HepG2 (cell line): ENCODE measurements around the gene SLC25A23. TPM values are rescaled to one million over a fixed set of nuclear protein-coding genes. Genes with fewer than 3 reads are reported as not detected.

ENCODE experiments used
- ATF7 ChIP-seq, 2 experiments: fragments of 450-650 bp in 1 of 2; sonication (generic) in 1 of 2; formaldehyde crosslinking in 1 of 2; IDR thresholded peaks; 2 replicates each; pipeline versions ENCODE4 v1.4.0 to v1.6.1; 2016 to 2020; ENCODE audit warnings: antibody characterized with exemption in 1 of 2, mild to moderate bottlenecking in 1 of 2, missing genetic modification reagents in 1 of 2
- HNRNPH1 ChIP-seq: fragments of 200-400 bp; formaldehyde crosslinking; optimal IDR thresholded peaks from 2 replicates; pipeline ENCODE3; 2017; ENCODE audit warnings: mild to moderate bottlenecking, low read depth, low read length
- KLF13 ChIP-seq: sonication (generic); formaldehyde crosslinking; IDR thresholded peaks from 2 replicates; pipeline ENCODE4 v1.4.0; 2020; ENCODE audit warnings: mild to moderate bottlenecking, missing genetic modification reagents
- MAFG ChIP-seq: sonication (generic); formaldehyde crosslinking; IDR thresholded peaks from 2 replicates; pipeline ENCODE4 v1.5.1; 2020; ENCODE audit warnings: mild to moderate bottlenecking, missing genetic modification reagents
- MIXL1 ChIP-seq: IDR thresholded peaks from 2 replicates; pipeline ENCODE4 v1.6.1; 2016
- NONO ChIP-seq, 2 experiments: fragments of 450-650 bp in 1 of 2; sonication (generic) in 1 of 2; formaldehyde crosslinking in 1 of 2; IDR thresholded peaks in 1 of 2; conservative IDR thresholded peaks in 1 of 2; 2 replicates each; pipeline versions ENCODE4 v1.6.1 to v1.8.0; 2017 to 2022; ENCODE audit warnings: mild to moderate bottlenecking in 1 of 2, missing genetic modification reagents in 1 of 2, moderate library complexity in 1 of 2
- PTBP1 ChIP-seq: fragments of 200-400 bp; formaldehyde crosslinking; IDR thresholded peaks from 2 replicates; pipeline ENCODE4 v1.6.1; 2018; ENCODE audit warnings: low read length, low read depth; ENCODE audit not compliant: poor library complexity, severe bottlenecking
- YEATS2 ChIP-seq: sonication (generic); formaldehyde crosslinking; IDR thresholded peaks from 2 replicates; pipeline ENCODE4 v1.4.0; 2020; ENCODE audit warnings: missing genetic modification reagents, borderline replicate concordance
- YEATS4 ChIP-seq: sonication (generic); formaldehyde crosslinking; IDR thresholded peaks from 2 replicates; pipeline ENCODE4 v1.4.0; 2020; ENCODE audit warnings: missing genetic modification reagents, borderline replicate concordance
- ZBTB7B ChIP-seq: sonication (generic); formaldehyde crosslinking; IDR thresholded peaks from 2 replicates; pipeline ENCODE4 v1.4.0; 2020; ENCODE audit warnings: missing genetic modification reagents
- ZNF672 ChIP-seq: sonication (generic); formaldehyde crosslinking; IDR thresholded peaks from 2 replicates; pipeline ENCODE4 v1.8.1; 2022; ENCODE audit warnings: missing genetic modification reagents
- ZSCAN22 ChIP-seq: sonication (generic); formaldehyde crosslinking; IDR thresholded peaks from 2 replicates; pipeline ENCODE4 v1.4.0; 2020; ENCODE audit warnings: mild to moderate bottlenecking, missing genetic modification reagents
- polyA plus RNA-seq, 8 experiments: library from polyadenylated mRNA; depleted of rRNA in 3 of 8; stranded (reverse) in 7 of 8; unstranded in 1 of 8; fragments of >200 nt; fragmentation: Illumina TruSeq in 4 of 8; extraction: Trizol in 4 of 8; gene quantifications; 2 replicates each; pipeline versions ENCODE4 v1.2.1 to v1.2.3, GENCODE V29; 2011 to 2016; ENCODE audit warnings: low read depth in 4 of 8, missing spikeins in 1 of 8, mixed read lengths in 1 of 8; ENCODE audit not compliant: insufficient read depth in 1 of 8
- total RNA-seq, 5 experiments: library from RNA; depleted of rRNA; stranded (reverse); fragments of >200 nt; fragmentation: Illumina TruSeq; extraction: Trizol; gene quantifications; 2 replicates each; pipeline ENCODE4 v1.2.3, GENCODE V29; 2016; ENCODE audit warnings: low read depth in 1 of 5
- TF ChIP-seq, protein P1 (sequence below): sonication (generic); formaldehyde crosslinking; conservative IDR thresholded peaks from 2 replicates; pipeline ENCODE4 v1.8.0; 2022; ENCODE audit warnings: missing genetic modification reagents
- TF ChIP-seq, protein P2 (sequence below): sonication (generic); formaldehyde crosslinking; IDR thresholded peaks from 2 replicates; pipeline ENCODE4 v1.9.0; 2021; ENCODE audit warnings: mild to moderate bottlenecking, missing genetic modification reagents
- TF ChIP-seq, protein P3 (sequence below): IDR thresholded peaks from 2 replicates; pipeline ENCODE4 v1.6.1; 2016; ENCODE audit warnings: low read depth, control low read depth
- TF ChIP-seq, protein P4 (sequence below): IDR thresholded peaks from 2 replicates; pipeline ENCODE4 v1.6.1; 2016; ENCODE audit warnings: missing genetic modification reagents, missing compliant biosample characterization
- TF ChIP-seq, protein P5 (sequence below): sonication (generic); formaldehyde crosslinking; IDR thresholded peaks from 2 replicates; pipeline ENCODE4 v1.4.0; 2020; ENCODE audit warnings: missing genetic modification reagents

Gene SLC25A23
- total and polyA plus RNA-seq, 2 of the 13 experiments (the other 11 are each of a cell fraction or from before 2014, with no cell fraction given): 12.4 to 15.2 TPM

DNA sequence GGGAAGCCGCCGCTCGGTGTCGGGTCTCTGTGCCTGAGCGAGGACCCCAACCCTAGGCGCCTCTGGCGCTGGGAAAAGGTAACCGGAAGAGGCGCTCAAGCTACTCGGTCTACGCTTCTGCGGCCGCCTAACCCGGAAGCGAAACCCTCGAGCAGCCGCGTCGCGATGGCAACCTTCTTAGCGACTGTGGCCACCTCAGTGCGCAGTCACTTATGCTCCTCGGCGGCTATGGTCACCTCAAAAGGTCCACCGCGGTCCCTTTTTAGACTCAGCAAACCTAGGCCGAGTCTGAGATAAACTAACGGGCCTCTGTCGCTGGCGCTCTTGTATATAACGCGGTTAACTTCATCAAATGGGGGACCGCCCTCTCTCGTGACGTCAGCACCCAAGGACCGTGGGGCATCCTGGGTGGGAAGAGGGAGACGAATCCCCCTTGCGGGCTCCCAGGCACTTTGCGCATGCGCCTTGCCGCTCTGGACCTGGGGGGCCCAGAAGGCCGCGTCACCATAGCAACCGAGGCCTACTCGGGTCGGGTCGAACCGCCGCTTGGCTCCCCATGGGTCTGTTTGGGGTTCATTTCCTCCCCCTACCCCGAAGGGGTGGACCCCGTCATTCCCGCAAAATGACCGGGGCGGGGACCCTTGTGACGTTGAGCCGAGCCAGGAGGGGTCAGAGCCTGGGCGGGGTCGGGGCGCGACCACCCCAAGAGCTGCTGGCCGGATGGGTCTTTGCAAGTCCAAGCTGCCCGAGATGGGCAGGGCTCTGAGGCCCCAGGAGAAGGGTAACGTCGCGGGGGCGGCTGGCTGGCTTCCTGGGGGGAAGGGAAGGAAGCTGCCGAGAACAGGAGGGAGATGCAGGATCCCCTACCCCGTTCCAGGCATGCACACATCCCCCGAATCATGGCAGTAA is 66.3 kb downstream of the SLC25A23 start, which contains the start of gene GTF2F1 (continued):
- TF ChIP-seq MIXL1 (CRISPR knock-in tag) (peak; percentile 57; the same call in 1 of the 2 replicates), HNRNPH1 (no peak), ATF7 (IDR thresholded peaks at IDR 0.05) (0 out of 2 replicates have a peak, but pooled peaks have one; percentile 3), ATF7 (CRISPR knock-in tag; IDR thresholded peaks at IDR 0.05) (no peak), MAFG (no peak), NONO (IDR thresholded peaks at IDR 0.05) (no peak), NONO (CRISPR knock-in tag; conservative IDR thresholded peaks at IDR 0.05) (no peak; the same call in 1 of the 2 replicates), YEATS4 (CRISPR knock-in tag) (peak; percentile 48; the same call in 1 of the 2 replicates), PTBP1 (no peak), KLF13 (0 out of 2 replicates have a peak, but pooled peaks have one; percentile 40), ZNF672 (no peak), ZBTB7B (CRISPR knock-in tag) (peak; percentile 92), YEATS2 (peak; percentile 70; the same call in 1 of the 2 replicates), ZSCAN22 (no peak)
- TF ChIP-seq, protein P1, sequence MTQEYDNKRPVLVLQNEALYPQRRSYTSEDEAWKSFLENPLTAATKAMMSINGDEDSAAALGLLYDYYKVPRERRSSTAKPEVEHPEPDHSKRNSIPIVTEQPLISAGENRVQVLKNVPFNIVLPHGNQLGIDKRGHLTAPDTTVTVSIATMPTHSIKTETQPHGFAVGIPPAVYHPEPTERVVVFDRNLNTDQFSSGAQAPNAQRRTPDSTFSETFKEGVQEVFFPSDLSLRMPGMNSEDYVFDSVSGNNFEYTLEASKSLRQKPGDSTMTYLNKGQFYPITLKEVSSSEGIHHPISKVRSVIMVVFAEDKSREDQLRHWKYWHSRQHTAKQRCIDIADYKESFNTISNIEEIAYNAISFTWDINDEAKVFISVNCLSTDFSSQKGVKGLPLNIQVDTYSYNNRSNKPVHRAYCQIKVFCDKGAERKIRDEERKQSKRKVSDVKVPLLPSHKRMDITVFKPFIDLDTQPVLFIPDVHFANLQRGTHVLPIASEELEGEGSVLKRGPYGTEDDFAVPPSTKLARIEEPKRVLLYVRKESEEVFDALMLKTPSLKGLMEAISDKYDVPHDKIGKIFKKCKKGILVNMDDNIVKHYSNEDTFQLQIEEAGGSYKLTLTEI (CRISPR knock-in tag): no peak
- TF ChIP-seq, protein P2, sequence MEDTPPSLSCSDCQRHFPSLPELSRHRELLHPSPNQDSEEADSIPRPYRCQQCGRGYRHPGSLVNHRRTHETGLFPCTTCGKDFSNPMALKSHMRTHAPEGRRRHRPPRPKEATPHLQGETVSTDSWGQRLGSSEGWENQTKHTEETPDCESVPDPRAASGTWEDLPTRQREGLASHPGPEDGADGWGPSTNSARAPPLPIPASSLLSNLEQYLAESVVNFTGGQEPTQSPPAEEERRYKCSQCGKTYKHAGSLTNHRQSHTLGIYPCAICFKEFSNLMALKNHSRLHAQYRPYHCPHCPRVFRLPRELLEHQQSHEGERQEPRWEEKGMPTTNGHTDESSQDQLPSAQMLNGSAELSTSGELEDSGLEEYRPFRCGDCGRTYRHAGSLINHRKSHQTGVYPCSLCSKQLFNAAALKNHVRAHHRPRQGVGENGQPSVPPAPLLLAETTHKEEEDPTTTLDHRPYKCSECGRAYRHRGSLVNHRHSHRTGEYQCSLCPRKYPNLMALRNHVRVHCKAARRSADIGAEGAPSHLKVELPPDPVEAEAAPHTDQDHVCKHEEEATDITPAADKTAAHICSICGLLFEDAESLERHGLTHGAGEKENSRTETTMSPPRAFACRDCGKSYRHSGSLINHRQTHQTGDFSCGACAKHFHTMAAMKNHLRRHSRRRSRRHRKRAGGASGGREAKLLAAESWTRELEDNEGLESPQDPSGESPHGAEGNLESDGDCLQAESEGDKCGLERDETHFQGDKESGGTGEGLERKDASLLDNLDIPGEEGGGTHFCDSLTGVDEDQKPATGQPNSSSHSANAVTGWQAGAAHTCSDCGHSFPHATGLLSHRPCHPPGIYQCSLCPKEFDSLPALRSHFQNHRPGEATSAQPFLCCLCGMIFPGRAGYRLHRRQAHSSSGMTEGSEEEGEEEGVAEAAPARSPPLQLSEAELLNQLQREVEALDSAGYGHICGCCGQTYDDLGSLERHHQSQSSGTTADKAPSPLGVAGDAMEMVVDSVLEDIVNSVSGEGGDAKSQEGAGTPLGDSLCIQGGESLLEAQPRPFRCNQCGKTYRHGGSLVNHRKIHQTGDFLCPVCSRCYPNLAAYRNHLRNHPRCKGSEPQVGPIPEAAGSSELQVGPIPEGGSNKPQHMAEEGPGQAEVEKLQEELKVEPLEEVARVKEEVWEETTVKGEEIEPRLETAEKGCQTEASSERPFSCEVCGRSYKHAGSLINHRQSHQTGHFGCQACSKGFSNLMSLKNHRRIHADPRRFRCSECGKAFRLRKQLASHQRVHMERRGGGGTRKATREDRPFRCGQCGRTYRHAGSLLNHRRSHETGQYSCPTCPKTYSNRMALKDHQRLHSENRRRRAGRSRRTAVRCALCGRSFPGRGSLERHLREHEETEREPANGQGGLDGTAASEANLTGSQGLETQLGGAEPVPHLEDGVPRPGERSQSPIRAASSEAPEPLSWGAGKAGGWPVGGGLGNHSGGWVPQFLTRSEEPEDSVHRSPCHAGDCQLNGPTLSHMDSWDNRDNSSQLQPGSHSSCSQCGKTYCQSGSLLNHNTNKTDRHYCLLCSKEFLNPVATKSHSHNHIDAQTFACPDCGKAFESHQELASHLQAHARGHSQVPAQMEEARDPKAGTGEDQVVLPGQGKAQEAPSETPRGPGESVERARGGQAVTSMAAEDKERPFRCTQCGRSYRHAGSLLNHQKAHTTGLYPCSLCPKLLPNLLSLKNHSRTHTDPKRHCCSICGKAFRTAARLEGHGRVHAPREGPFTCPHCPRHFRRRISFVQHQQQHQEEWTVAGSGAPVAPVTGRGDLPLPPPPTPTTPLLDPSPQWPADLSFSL (CRISPR knock-in tag): no peak
- TF ChIP-seq, protein P3, sequence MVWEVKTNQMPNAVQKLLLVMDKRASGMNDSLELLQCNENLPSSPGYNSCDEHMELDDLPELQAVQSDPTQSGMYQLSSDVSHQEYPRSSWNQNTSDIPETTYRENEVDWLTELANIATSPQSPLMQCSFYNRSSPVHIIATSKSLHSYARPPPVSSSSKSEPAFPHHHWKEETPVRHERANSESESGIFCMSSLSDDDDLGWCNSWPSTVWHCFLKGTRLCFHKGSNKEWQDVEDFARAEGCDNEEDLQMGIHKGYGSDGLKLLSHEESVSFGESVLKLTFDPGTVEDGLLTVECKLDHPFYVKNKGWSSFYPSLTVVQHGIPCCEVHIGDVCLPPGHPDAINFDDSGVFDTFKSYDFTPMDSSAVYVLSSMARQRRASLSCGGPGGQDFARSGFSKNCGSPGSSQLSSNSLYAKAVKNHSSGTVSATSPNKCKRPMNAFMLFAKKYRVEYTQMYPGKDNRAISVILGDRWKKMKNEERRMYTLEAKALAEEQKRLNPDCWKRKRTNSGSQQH (CRISPR knock-in tag): no peak
- TF ChIP-seq, protein P4, sequence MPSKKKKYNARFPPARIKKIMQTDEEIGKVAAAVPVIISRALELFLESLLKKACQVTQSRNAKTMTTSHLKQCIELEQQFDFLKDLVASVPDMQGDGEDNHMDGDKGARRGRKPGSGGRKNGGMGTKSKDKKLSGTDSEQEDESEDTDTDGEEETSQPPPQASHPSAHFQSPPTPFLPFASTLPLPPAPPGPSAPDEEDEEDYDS (CRISPR knock-in tag): 0 out of 2 replicates have a peak, but pooled peaks have one; percentile 28
- TF ChIP-seq, protein P5, sequence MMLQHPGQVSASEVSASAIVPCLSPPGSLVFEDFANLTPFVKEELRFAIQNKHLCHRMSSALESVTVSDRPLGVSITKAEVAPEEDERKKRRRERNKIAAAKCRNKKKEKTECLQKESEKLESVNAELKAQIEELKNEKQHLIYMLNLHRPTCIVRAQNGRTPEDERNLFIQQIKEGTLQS (CRISPR knock-in tag): 0 out of 2 replicates have a peak, but pooled peaks have one; percentile 11
